Measurements from ENCODE around the gene HPSE.

GRCh38 chr4:83323136-83323535, 11.5 kb downstream of the HPSE start:
- no peak for TF ChIP-seq CTCF (IDR thresholded peaks at IDR 0.05; ENCODE audit: poor library complexity)
- no peak for TF ChIP-seq EZH2 (IDR thresholded peaks at IDR 0.05; ENCODE audit: borderline replicate concordance)

Measured in hepatocyte (in vitro differentiated cells).